GM12878 (cell line): ENCODE data around the gene ACADM. TPM values are rescaled to one million over a fixed set of nuclear protein-coding genes. Genes with fewer than 3 reads are reported as not detected.

Source experiments
- ATAC-seq: fragments of 200-7000 bp; cut with Tn5 transposase; 3 replicates; pipeline ENCODE4 v1.9.1; 2020; ENCODE audit warnings: mild to moderate bottlenecking, moderate library complexity
- BruUV-seq: library from RNA; stranded (reverse); fragments of 400-500 nt; replicated peaks from 2 replicates; lab custom pipeline; 2021; lab: Mats Ljungman, UMichigan
- CTCF ChIA-PET: fragments of 300-600 bp; sonication (Branson Sonifier 250); formaldehyde crosslinking; extraction: SDS; loops from one replicate; lab custom pipeline; 2021; ENCODE audit warnings: inconsistent platforms; lab: Yijun Ruan, JAX
- POLR2A ChIA-PET: fragments of 350-600 bp; formaldehyde crosslinking; extraction: SDS; loops from one replicate; lab custom pipeline; 2021; ENCODE audit warnings: inconsistent platforms; lab: Charles Lee
- RAD21 ChIA-PET: fragments of 300-600 bp; sonication (Branson Sonifier 250); formaldehyde crosslinking; loops from one replicate; lab custom pipeline; 2023; ENCODE audit warnings: antibody characterized with exemption; ENCODE audit not compliant: unreplicated experiment; lab: Charles Lee
- SMC1A ChIA-PET: fragments of 300-600 bp; sonication (Branson Sonifier 250); formaldehyde crosslinking; loops from one replicate; lab custom pipeline; 2023; ENCODE audit not compliant: unreplicated experiment, uncharacterized antibody; lab: Charles Lee
- DNase-seq: peaks from one replicate; pipeline ENCODE4 v3.0.0-alpha.2; 2011; ENCODE audit warnings: low read depth, low spot score
- FAIRE-seq: peaks from 3 replicates; lab custom pipeline; 2011; peaks lifted over from hg19 to GRCh38; lab: Jason Lieb, UNC
- H2AFZ ChIP-seq: 2 replicates; pipeline ENCODE4 v1.6.0; 2011; ENCODE audit warnings: low read depth, low read length, control low read depth; ENCODE audit not compliant: control insufficient read depth
- H3K27ac ChIP-seq: 2 replicates; pipeline ENCODE4 v1.5.1; 2011; ENCODE audit warnings: control low read depth; ENCODE audit not compliant: control insufficient read depth, insufficient read depth
- H3K27me3 ChIP-seq, 2 experiments: replicated peaks in 1 of 2; 2 replicates each; pipeline versions ENCODE4 v1.6.0 to v1.6.1; 2011; ENCODE audit warnings: low read length in 1 of 2; ENCODE audit not compliant: control insufficient read depth in 2 of 2, insufficient read depth in 2 of 2
- H3K36me3 ChIP-seq, 2 experiments: 2 replicates each; pipeline ENCODE4 v1.5.1; 2011; ENCODE audit warnings: low read length in 1 of 2; ENCODE audit not compliant: control insufficient read depth in 2 of 2, insufficient read depth in 2 of 2
- H3K4me1 ChIP-seq: 2 replicates; pipeline ENCODE4 v1.6.1; 2011; ENCODE audit warnings: mild to moderate bottlenecking, low read length, moderate library complexity, mixed read lengths; ENCODE audit not compliant: control insufficient read depth, insufficient read depth
- H3K4me2 ChIP-seq: 2 replicates; pipeline ENCODE4 v1.6.0; 2011; ENCODE audit warnings: control low read depth; ENCODE audit not compliant: control insufficient read depth, insufficient read depth
- H3K4me3 ChIP-seq: fragments of 200-600 bp; sonication (generic); 2 replicates; pipeline ENCODE4 v1.5.1; 2016
- H3K79me2 ChIP-seq: 2 replicates; pipeline ENCODE4 v1.6.0; 2011; ENCODE audit warnings: low read length; ENCODE audit not compliant: control insufficient read depth, insufficient read depth
- H3K9ac ChIP-seq: 2 replicates; pipeline ENCODE4 v1.8.0; 2011; ENCODE audit warnings: low read length, control low read depth, mixed read lengths; ENCODE audit not compliant: control insufficient read depth, insufficient read depth
- H3K9me3 ChIP-seq: replicated peaks from 3 replicates; pipeline ENCODE4 v1.5.1; 2011; ENCODE audit warnings: mild to moderate bottlenecking, low read length; ENCODE audit not compliant: control insufficient read depth, insufficient read depth
- H4K20me1 ChIP-seq: 2 replicates; pipeline ENCODE4 v1.6.0; 2011; ENCODE audit not compliant: control insufficient read depth, insufficient read depth
- ATF7 ChIP-seq: fragments of 450-650 bp; IDR thresholded peaks from 2 replicates; pipeline ENCODE4 v1.6.1; 2016; ENCODE audit warnings: low read depth, mild to moderate bottlenecking
- BACH1 ChIP-seq: fragments of 450-650 bp; IDR thresholded peaks from 2 replicates; pipeline ENCODE4 v1.6.1; 2017; ENCODE audit warnings: mild to moderate bottlenecking, borderline replicate concordance
- BCLAF1 ChIP-seq: fragments of 450-650 bp; IDR thresholded peaks from 2 replicates; pipeline ENCODE4 v1.6.1; 2017; ENCODE audit warnings: antibody characterized with exemption, mild to moderate bottlenecking, moderate library complexity
- BMI1 ChIP-seq: fragments of 450-650 bp; IDR thresholded peaks from 2 replicates; pipeline ENCODE4 v1.6.1; 2016; ENCODE audit warnings: mild to moderate bottlenecking, moderate library complexity, borderline replicate concordance
- CBX5 ChIP-seq: sonication (generic); IDR thresholded peaks from 2 replicates; pipeline ENCODE4 v1.6.1; 2016; ENCODE audit warnings: low read depth, moderate library complexity, mild to moderate bottlenecking, inconsistent platforms
- CREM ChIP-seq: IDR thresholded peaks from 2 replicates; pipeline ENCODE4 v1.6.1; 2014; ENCODE audit warnings: antibody characterized with exemption, low read depth
- DPF2 ChIP-seq: fragments of 450-650 bp; IDR thresholded peaks from 2 replicates; pipeline ENCODE4 v1.6.1; 2017; ENCODE audit warnings: mild to moderate bottlenecking
- EGR1 ChIP-seq, 2 experiments: IDR thresholded peaks; 1 replicate in 1 of 2; 2 replicates in 1 of 2; pipeline ENCODE4 v1.6.1; 2011 to 2012; ENCODE audit warnings: low read depth in 2 of 2, low read length in 2 of 2, borderline replicate concordance in 1 of 2, mild to moderate bottlenecking in 1 of 2, moderate library complexity in 1 of 2
- IRF4 ChIP-seq: IDR thresholded peaks from 2 replicates; pipeline ENCODE4 v1.6.1; 2011; ENCODE audit warnings: low read depth, low read length
- MYB ChIP-seq: fragments of 150-350 bp; IDR thresholded peaks from 2 replicates; pipeline ENCODE4 v1.6.1; 2014; ENCODE audit warnings: mild to moderate bottlenecking, low read depth, low read length, borderline replicate concordance
- NFYA ChIP-seq: IDR thresholded peaks from 2 replicates; pipeline ENCODE4 v1.6.1; 2011; ENCODE audit warnings: low read depth, mild to moderate bottlenecking, low read length, improper control_type of control experiment, borderline replicate concordance
- RAD51 ChIP-seq: fragments of 450-650 bp; IDR thresholded peaks from 2 replicates; pipeline ENCODE4 v1.6.1; 2016; ENCODE audit warnings: moderate library complexity, mild to moderate bottlenecking, inconsistent platforms
- RELB ChIP-seq: fragments of 450-650 bp; IDR thresholded peaks from 2 replicates; pipeline ENCODE4 v1.6.1; 2017; ENCODE audit warnings: low read depth, mild to moderate bottlenecking, moderate library complexity
- TCF3 ChIP-seq: IDR thresholded peaks from 2 replicates; pipeline ENCODE4 v1.6.1; 2012; ENCODE audit warnings: low read depth, mild to moderate bottlenecking, low read length, borderline replicate concordance; ENCODE audit not compliant: insufficient read depth
- YBX1 ChIP-seq: fragments of 450-650 bp; IDR thresholded peaks from 2 replicates; pipeline ENCODE4 v1.6.1; 2016; ENCODE audit warnings: antibody characterized with exemption
- YY1 ChIP-seq: IDR thresholded peaks from 2 replicates; pipeline ENCODE4 v1.6.1; 2011; ENCODE audit warnings: low read depth, mild to moderate bottlenecking, low read length
- ZBTB40 ChIP-seq: fragments of 450-650 bp; IDR thresholded peaks from 2 replicates; pipeline ENCODE4 v1.6.1; 2016; ENCODE audit warnings: mild to moderate bottlenecking, moderate library complexity, borderline replicate concordance
- ZZZ3 ChIP-seq: IDR thresholded peaks from 2 replicates; pipeline ENCODE4 v1.6.1; 2011; ENCODE audit warnings: low read depth; ENCODE audit not compliant: control insufficient read depth, insufficient read length
- WGBS: methylation state at CpG from one replicate; pipeline ENCODE4 v1.1.6; 2016; ENCODE audit warnings: low lambda C conversion rate; ENCODE audit not compliant: insufficient replicate concordance, insufficient coverage; ENCODE audit errors: missing lambda C conversion rate; 5-methylcytosine and 5-hydroxymethylcytosine counted together
- in situ Hi-C: fragments of 300-500 bp; cut with MboI; formaldehyde crosslinking; loops from 9 replicates; pipeline ENCODE4 v1.14.3; 2018; ENCODE audit warnings: mixed read lengths
- intact Hi-C: fragments of 100-400 bp; cut with micrococcal nuclease; formaldehyde crosslinking; loops from one replicate; pipeline ENCODE4 v1.14.2; 2022; ENCODE audit not compliant: unreplicated experiment
- polyA plus RNA-seq, 11 experiments: library from polyadenylated mRNA; depleted of rRNA in 4 of 11; unstranded in 6 of 11; stranded (reverse) in 5 of 11; fragments of >200 nt; fragmentation: Nextera tagmentation in 4 of 11; fragmentation: Illumina TruSeq in 1 of 11; extraction: Ambion mirVana in 4 of 11; extraction: Trizol in 1 of 11; gene quantifications; 1 replicate in 1 of 11; 2 replicates in 10 of 11; pipeline versions ENCODE4 v1.2.1 to v1.2.3, GENCODE V29; 2011 to 2016; ENCODE audit warnings: inconsistent platforms in 2 of 11, missing spikeins in 2 of 11, low read depth in 1 of 11
- total RNA-seq, 4 experiments: library from RNA; depleted of rRNA in 3 of 4; stranded (reverse); fragments of >200 nt in 3 of 4; fragmentation: Illumina TruSeq in 1 of 4; extraction: Trizol in 1 of 4; gene quantifications; 2 replicates each; pipeline versions ENCODE4 v1.2.1 to v1.2.3, GENCODE V29; 2013 to 2021

The ACADM gene
- total and polyA plus RNA-seq, 10 of the 15 experiments (the other 5 are each of a cell fraction or from before 2014, with no cell fraction given) = 119 to 245 (median 204) TPM

- ChIA-PET POLR2A (no interaction called here), CTCF (no interaction called here), RAD21 (no interaction called here), SMC1A (interaction anchor here (1.2 kb wide), 1 partner anchor 13 kb away, joined by 4 read pairs; no protein-coding TSS in a partner anchor)
- Histone ChIP-seq H3K4me2 (no peak overlapping the region), H3K9ac (no peak overlapping the region), H3K4me3 (no peak overlapping the region), H3K4me1 (no peaks in the 10 kb centered on the region), H2AFZ (no peak overlapping the region), H3K79me2 (peaks cover 6% of the 10 kb centered on the region; the same call in 1 of the 2 replicates), H3K36me3 (peaks cover 2 to 33% of the 10 kb centered on the region in 2 experiments; a peak in 3 of 4 replicates), H3K27ac (no peak overlapping the region), H3K27me3 (no peaks in the 10 kb centered on the region), H3K9me3 (no peaks in the 10 kb centered on the region), H4K20me1 (no peaks in the 10 kb centered on the region)
- intact Hi-C loops = no loop called here
- in situ Hi-C loops = no loop called here
- ATAC-seq (no peak), DNase-seq (no peak), FAIRE-seq (no peak)
- WGBS = 100% methylated on average over 1 of the region's 1 CpG
- BruUV-seq = no TSS peak
- TF ChIP-seq RELB = no peak
- TF ChIP-seq BMI1 = no peak
- TF ChIP-seq ZBTB40 = no peak
- no peak for TF ChIP-seq EGR1 (IDR thresholded peaks at IDR 0.05; ENCODE audit: borderline replicate concordance in 1 of 2, low read depth in 2 of 2, low read length in 2 of 2)
- TF ChIP-seq BCLAF1 = no peak
- TF ChIP-seq DPF2 = no peak
- no peak for TF ChIP-seq IRF4
- no peak for TF ChIP-seq ATF7
- no peak for TF ChIP-seq NFYA
- TF ChIP-seq TCF3 = no peak
- no peak for TF ChIP-seq MYB
- TF ChIP-seq ZZZ3 = no peak
- no peak for TF ChIP-seq RAD51
- no peak for TF ChIP-seq BACH1
- TF ChIP-seq CREM = no peak
- TF ChIP-seq CBX5 = no peak
- TF ChIP-seq YY1 = no peak
- no peak for TF ChIP-seq YBX1
These were observed 11.5 kb downstream of the ACADM start for GRCh38 chr1:75736016-75736415.
